Cardiac muscle cell (in vitro differentiated cells and primary cell): ENCODE measurements around the gene SIRPD. TPM values are rescaled to one million over a fixed set of nuclear protein-coding genes. Genes with fewer than 3 reads are reported as not detected.

Experiments
- DNase-seq, 2 donors: peaks; one replicate each; pipeline versions ENCODE4 v3.0.0 to v3.0.0-alpha.2; 2010 to 2017; ENCODE audit warnings: low read depth in 1 of 2, low spot score in 1 of 2
- H3K27ac ChIP-seq: fragments of 200-600 bp; sonication (generic); 2 replicates; pipeline ENCODE4 v1.5.1; 2016
- H3K27me3 ChIP-seq: fragments of 200-600 bp; sonication (generic); 2 replicates; pipeline ENCODE4 v1.6.0; 2016; ENCODE audit warnings: control low read depth
- H3K36me3 ChIP-seq: fragments of 200-600 bp; sonication (generic); 2 replicates; pipeline ENCODE4 v1.5.1; 2016; ENCODE audit warnings: control low read depth
- H3K4me1 ChIP-seq: fragments of 200-600 bp; sonication (generic); 2 replicates; pipeline ENCODE4 v1.8.1; 2017; ENCODE audit warnings: low read depth, mild to moderate bottlenecking, mixed run types
- H3K4me3 ChIP-seq: fragments of 200-600 bp; sonication (generic); 2 replicates; pipeline ENCODE4 v1.5.1; 2016; ENCODE audit warnings: mild to moderate bottlenecking
- H3K9me3 ChIP-seq: fragments of 200-600 bp; sonication (generic); 2 replicates; pipeline ENCODE4 v1.5.1; 2017; ENCODE audit warnings: low read depth, mild to moderate bottlenecking, control low read depth
- polyA plus RNA-seq: library from polyadenylated mRNA; unstranded; fragments of >200 nt; fragmentation: Nextera tagmentation; extraction: Ambion mirVana; gene quantifications from 2 replicates; pipeline ENCODE4 v1.2.1, GENCODE V29; 2016
- total RNA-seq: library from RNA; depleted of rRNA; stranded (reverse); fragments of >200 nt; gene quantifications from 2 replicates; pipeline ENCODE4 v1.2.3, GENCODE V29; 2016
- TF ChIP-seq, protein P1 (sequence below): IDR thresholded peaks from 2 replicates; pipeline ENCODE4 v1.5.1; 2012; ENCODE audit warnings: low read depth, mild to moderate bottlenecking, low read length

SIRPD gene
- total and polyA plus RNA-seq, 2 experiments from 2014 or later: not detected

- no peaks in the 10 kb centered on the region for H3K4me1 ChIP-seq
- TF ChIP-seq, protein P1, sequence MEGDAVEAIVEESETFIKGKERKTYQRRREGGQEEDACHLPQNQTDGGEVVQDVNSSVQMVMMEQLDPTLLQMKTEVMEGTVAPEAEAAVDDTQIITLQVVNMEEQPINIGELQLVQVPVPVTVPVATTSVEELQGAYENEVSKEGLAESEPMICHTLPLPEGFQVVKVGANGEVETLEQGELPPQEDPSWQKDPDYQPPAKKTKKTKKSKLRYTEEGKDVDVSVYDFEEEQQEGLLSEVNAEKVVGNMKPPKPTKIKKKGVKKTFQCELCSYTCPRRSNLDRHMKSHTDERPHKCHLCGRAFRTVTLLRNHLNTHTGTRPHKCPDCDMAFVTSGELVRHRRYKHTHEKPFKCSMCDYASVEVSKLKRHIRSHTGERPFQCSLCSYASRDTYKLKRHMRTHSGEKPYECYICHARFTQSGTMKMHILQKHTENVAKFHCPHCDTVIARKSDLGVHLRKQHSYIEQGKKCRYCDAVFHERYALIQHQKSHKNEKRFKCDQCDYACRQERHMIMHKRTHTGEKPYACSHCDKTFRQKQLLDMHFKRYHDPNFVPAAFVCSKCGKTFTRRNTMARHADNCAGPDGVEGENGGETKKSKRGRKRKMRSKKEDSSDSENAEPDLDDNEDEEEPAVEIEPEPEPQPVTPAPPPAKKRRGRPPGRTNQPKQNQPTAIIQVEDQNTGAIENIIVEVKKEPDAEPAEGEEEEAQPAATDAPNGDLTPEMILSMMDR: no peak
- peaks cover 7% of the 10 kb centered on the region for H3K27me3 ChIP-seq
- no peak for DNase-seq
- no peak overlapping the region for H3K27ac ChIP-seq
- H3K4me3 ChIP-seq: no peak overlapping the region
- no peaks in the 10 kb centered on the region for H3K36me3 ChIP-seq
- H3K9me3 ChIP-seq: no peaks in the 10 kb centered on the region
These were observed 64.0 kb downstream of the SIRPD start for GRCh38 chr20:1493536-1493935.

GRCh38 chr20:1491860-1492642 lies 65.5 kb downstream of the SIRPD start:
- no peaks in the 10 kb centered on the region for H3K4me1 ChIP-seq
- DNase-seq: peak in 1 of 2 donors; percentile 12
- TF ChIP-seq, protein P1: no peak
- H3K9me3 ChIP-seq: no peaks in the 10 kb centered on the region
- H3K27ac ChIP-seq: no peak overlapping the region
- H3K27me3 ChIP-seq: peaks cover 7% of the 10 kb centered on the region
- no peaks in the 10 kb centered on the region for H3K36me3 ChIP-seq
- H3K4me3 ChIP-seq: no peak overlapping the region

DNA sequence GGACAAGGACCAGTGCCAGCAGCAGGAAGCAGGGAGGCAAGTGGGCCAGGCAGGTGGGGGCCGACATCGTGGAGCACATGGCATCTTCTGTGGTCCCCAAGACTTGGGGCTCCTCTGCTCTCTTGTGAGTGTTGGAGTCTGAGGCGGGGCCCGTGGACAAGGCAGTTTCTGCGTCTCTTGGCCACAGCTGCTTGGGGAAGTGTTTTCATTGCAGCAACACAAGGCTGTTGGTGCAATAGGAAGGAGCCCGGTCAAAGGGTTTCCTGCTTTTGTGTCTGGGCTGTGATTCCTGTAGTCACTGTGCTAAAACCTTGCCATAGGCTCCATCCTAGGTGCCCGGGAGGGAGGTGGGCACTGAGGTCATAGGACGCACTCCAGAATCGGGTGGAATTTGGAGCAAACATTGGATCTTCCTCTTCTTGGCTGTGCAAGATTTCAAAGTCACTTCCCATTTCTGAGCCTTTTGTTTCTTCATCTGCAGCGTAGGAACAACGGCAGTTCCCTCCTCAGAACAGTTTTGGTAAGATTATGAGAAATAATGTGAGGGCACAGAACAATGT lies 66.1 kb downstream of the SIRPD start, which contains the start of gene SIRPB2:
Gene SIRPB2 (minus strand): TSS at position 140 of the 560 bp plus-strand sequence. CDS start 61 bp downstream, at position 79.
- H3K9me3 ChIP-seq: no peaks in the 10 kb centered on the region
- no peak within 1 kb of the TSS for H3K27ac ChIP-seq
- H3K27me3 ChIP-seq: peaks cover 11% of the 10 kb centered on the region
- DNase-seq: peak in 1 of 2 donors; percentile 21
- TF ChIP-seq, protein P1: no peak
- H3K4me3 ChIP-seq: no peak within 1 kb of the TSS
- no peaks in the 10 kb centered on the region for H3K4me1 ChIP-seq
- no peaks in the 10 kb centered on the region for H3K36me3 ChIP-seq

DNA sequence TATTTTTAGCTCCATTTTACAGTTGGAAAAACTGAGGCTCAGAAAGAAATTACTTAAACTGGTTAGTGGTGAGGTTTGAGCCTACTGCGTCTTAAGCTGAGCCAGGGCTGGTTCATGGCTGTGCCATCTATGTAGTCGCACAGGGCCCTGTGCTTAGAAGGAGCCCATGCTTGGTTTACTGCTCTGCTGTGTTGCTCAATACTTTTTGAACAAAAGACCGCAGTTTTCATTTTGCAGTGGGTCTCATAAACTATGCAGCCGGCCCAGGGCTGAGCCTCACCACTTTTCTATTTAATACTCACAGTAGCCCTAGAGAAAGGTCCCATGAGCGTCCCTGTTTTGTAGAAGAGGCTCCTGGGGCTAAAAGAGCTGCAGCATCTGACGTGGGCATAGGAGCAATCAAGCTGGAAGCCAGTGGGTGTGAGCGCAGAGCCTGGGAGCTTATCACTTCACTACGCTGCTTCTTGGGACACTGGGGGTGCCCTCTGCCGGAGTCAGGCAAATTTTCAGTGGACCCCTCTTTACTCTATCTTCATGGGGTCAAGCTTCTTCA lies 66.8 kb downstream of the SIRPD start:
- Histone ChIP-seq H3K27me3 (peaks cover 15% of the 10 kb centered on the region), H3K4me3 (no peak overlapping the region), H3K9me3 (no peaks in the 10 kb centered on the region), H3K36me3 (no peaks in the 10 kb centered on the region), H3K27ac (no peak overlapping the region), H3K4me1 (no peaks in the 10 kb centered on the region)
- TF ChIP-seq, protein P1: no peak
- DNase-seq: no peak

DNA sequence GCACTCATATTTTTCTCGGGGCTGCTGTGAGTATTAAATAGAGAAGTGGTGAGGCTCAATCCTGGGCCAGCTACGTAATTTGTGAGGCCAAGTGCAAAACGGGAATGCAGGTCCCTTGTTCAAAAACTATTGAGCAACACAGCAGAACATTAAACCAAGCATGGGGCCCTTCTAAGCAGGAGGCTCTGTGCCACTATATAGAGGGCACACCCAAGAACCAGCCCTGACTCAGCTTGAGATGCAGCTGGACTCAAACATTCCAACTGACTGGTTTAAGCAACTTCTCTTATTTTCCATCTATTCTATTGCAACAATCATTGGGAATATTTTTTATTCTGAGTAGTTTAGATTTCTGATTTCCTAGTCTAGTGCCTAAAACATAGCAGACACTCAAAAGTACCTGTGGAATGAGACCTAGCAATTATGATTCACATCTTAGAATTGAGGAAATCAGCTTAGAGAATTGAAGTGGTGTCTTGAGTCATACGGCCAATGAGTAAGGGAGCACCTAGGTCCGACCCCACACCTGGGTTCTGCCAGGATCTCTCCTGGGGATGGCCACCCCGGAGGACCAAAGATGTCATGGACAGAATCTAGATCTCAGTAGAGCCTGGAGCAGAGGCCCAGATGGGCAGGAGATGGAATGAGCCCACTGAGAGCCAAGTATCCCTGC lies 67.6 kb downstream of the SIRPD start:
- no peak for DNase-seq
- Histone ChIP-seq H3K27me3 (peaks cover 15% of the 10 kb centered on the region), H3K27ac (no peak overlapping the region), H3K9me3 (no peaks in the 10 kb centered on the region), H3K4me1 (no peaks in the 10 kb centered on the region), H3K4me3 (no peak overlapping the region), H3K36me3 (no peaks in the 10 kb centered on the region)
- TF ChIP-seq, protein P1: no peak
